ENCODE data around the gene ZNF136.

DNA sequence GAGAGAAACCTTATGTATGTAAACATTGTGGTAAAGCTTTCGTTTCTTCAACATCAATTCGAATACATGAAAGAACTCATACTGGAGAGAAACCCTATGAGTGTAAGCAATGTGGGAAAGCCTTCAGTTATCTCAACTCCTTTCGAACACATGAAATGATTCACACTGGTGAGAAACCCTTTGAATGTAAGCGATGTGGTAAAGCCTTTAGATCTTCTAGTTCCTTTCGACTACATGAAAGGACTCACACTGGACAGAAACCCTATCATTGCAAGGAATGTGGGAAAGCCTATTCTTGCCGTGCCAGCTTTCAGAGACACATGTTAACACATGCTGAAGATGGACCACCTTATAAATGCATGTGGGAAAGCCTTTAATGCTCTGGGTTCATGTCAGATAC, 24.7 kb downstream of the ZNF136 start:
- TF ChIP-seq POLR2A (IDR thresholded peaks at IDR 0.05) (no peak), POLR2AphosphoS5 (IDR thresholded peaks at IDR 0.05) (no peak), EP300 (IDR thresholded peaks at IDR 0.05; ENCODE audit: low read depth) (no peak)
- TF ChIP-seq, protein P1, sequence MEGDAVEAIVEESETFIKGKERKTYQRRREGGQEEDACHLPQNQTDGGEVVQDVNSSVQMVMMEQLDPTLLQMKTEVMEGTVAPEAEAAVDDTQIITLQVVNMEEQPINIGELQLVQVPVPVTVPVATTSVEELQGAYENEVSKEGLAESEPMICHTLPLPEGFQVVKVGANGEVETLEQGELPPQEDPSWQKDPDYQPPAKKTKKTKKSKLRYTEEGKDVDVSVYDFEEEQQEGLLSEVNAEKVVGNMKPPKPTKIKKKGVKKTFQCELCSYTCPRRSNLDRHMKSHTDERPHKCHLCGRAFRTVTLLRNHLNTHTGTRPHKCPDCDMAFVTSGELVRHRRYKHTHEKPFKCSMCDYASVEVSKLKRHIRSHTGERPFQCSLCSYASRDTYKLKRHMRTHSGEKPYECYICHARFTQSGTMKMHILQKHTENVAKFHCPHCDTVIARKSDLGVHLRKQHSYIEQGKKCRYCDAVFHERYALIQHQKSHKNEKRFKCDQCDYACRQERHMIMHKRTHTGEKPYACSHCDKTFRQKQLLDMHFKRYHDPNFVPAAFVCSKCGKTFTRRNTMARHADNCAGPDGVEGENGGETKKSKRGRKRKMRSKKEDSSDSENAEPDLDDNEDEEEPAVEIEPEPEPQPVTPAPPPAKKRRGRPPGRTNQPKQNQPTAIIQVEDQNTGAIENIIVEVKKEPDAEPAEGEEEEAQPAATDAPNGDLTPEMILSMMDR (IDR thresholded peaks at IDR 0.05): no peak

All from transverse colon (tissue), 4 donors.